Smooth muscle cell (in vitro differentiated cells): ENCODE measurements around the gene MEX3D. TPM values are rescaled to one million over a fixed set of nuclear protein-coding genes. Genes with fewer than 3 reads are reported as not detected.

Experiments used
- DNase-seq: peaks from one replicate; lab custom pipeline; 2025; ENCODE audit not compliant: unreplicated experiment; lab: John Stamatoyannopoulos, UW
- H2AFZ ChIP-seq: fragments of 200-600 bp; sonication (generic); 2 replicates; pipeline ENCODE4 v1.6.0; 2016; ENCODE audit warnings: antibody characterized with exemption, low read depth, mild to moderate bottlenecking
- H3F3A ChIP-seq: fragments of 200-600 bp; sonication (generic); 2 replicates; pipeline ENCODE4 v1.6.0; 2017; ENCODE audit warnings: antibody characterized with exemption, low read depth
- H3K27ac ChIP-seq: fragments of 200-600 bp; sonication (generic); 2 replicates; pipeline ENCODE4 v1.5.1; 2016; ENCODE audit warnings: low read depth, mild to moderate bottlenecking
- H3K27me3 ChIP-seq: fragments of 200-600 bp; sonication (generic); 2 replicates; pipeline ENCODE4 v1.6.1; 2016; ENCODE audit warnings: low read depth, mild to moderate bottlenecking
- H3K36me3 ChIP-seq: fragments of 200-600 bp; sonication (generic); 2 replicates; pipeline ENCODE4 v1.5.1; 2016; ENCODE audit warnings: low read depth
- H3K4me1 ChIP-seq: fragments of 200-600 bp; sonication (generic); 2 replicates; pipeline ENCODE4 v1.5.1; 2016; ENCODE audit warnings: low read depth
- H3K4me2 ChIP-seq: fragments of 200-600 bp; sonication (generic); 2 replicates; pipeline ENCODE4 v1.6.0; 2016; ENCODE audit warnings: mild to moderate bottlenecking
- H3K4me3 ChIP-seq: fragments of 200-600 bp; sonication (generic); 2 replicates; pipeline ENCODE4 v1.5.1; 2016; ENCODE audit warnings: mild to moderate bottlenecking
- H3K79me2 ChIP-seq: fragments of 200-600 bp; sonication (generic); 2 replicates; pipeline ENCODE4 v1.6.0; 2016; ENCODE audit warnings: low read depth, mild to moderate bottlenecking
- H3K9ac ChIP-seq: fragments of 200-600 bp; sonication (generic); 2 replicates; pipeline ENCODE4 v1.6.0; 2016; ENCODE audit warnings: low read depth
- H3K9me3 ChIP-seq: fragments of 200-600 bp; sonication (generic); replicated peaks from 2 replicates; pipeline ENCODE4 v1.5.1; 2016; ENCODE audit warnings: low read depth
- H4K20me1 ChIP-seq: fragments of 200-600 bp; sonication (generic); 2 replicates; pipeline ENCODE4 v1.6.0; 2016; ENCODE audit warnings: low read depth
- CTCF ChIP-seq: fragments of 200-600 bp; sonication (generic); IDR thresholded peaks from 2 replicates; pipeline ENCODE4 v1.5.1; 2017; ENCODE audit warnings: borderline replicate concordance, mild to moderate bottlenecking, antibody characterized with exemption; ENCODE audit not compliant: insufficient read depth, poor library complexity, severe bottlenecking
- WGBS: methylation state at CpG from one replicate; pipeline ENCODE4 v1.1.7; 2016; ENCODE audit warnings: low lambda C conversion rate; 5-methylcytosine and 5-hydroxymethylcytosine counted together
- polyA plus RNA-seq: library from polyadenylated mRNA; unstranded; fragments of >200 nt; fragmentation: Nextera tagmentation; extraction: Ambion mirVana; gene quantifications from 2 replicates; pipeline ENCODE4 v1.2.1, GENCODE V29; 2016
- total RNA-seq: library from RNA; depleted of rRNA; stranded (reverse); fragments of >200 nt; gene quantifications from 2 replicates; pipeline ENCODE4 v1.2.3, GENCODE V29; 2014

The MEX3D gene
- total and polyA plus RNA-seq, 2 experiments from 2014 or later, result 8.4 to 28.6 TPM

GRCh38 chr19:1579222-1579621 is 11.1 kb upstream of the MEX3D start:
- Histone ChIP-seq H3K4me3 (no peak overlapping the region), H3K36me3 (peaks cover 3% of the 10 kb centered on the region), H3K27me3 (no peaks in the 10 kb centered on the region), H3K4me1 (no peaks in the 10 kb centered on the region), H3K79me2 (peaks cover 2% of the 10 kb centered on the region), H3F3A (no peaks in the 10 kb centered on the region), H3K9me3 (no peaks in the 10 kb centered on the region), H4K20me1 (peaks cover 26% of the 10 kb centered on the region), H3K27ac (no peak overlapping the region), H3K4me2 (no peak overlapping the region), H3K9ac (no peak overlapping the region), H2AFZ (no peak overlapping the region)
- no peak for TF ChIP-seq CTCF
- no peak for DNase-seq
- 96% methylated on average over 19 of the region's 20 CpGs for WGBS

- no peak for DNase-seq
- Histone ChIP-seq H3K27me3 (no peaks in the 10 kb centered on the region), H3K4me1 (no peaks in the 10 kb centered on the region), H3K4me2 (no peak overlapping the region), H3K27ac (no peak overlapping the region), H4K20me1 (peaks cover 14% of the 10 kb centered on the region), H3F3A (no peaks in the 10 kb centered on the region), H3K9ac (no peak overlapping the region), H3K36me3 (peaks cover 3% of the 10 kb centered on the region), H3K4me3 (no peak overlapping the region), H3K79me2 (no peaks in the 10 kb centered on the region), H2AFZ (no peak overlapping the region), H3K9me3 (no peaks in the 10 kb centered on the region)
- TF ChIP-seq CTCF, result no peak
- WGBS, result 96% methylated on average over 43 of the region's 49 CpGs
Measured at GRCh38 chr19:1577929-1578618, 9.9 kb upstream of the MEX3D start.

GRCh38 chr19:1577090-1577928 is 9.2 kb upstream of the MEX3D start:
- Histone ChIP-seq H3K4me1 (no peaks in the 10 kb centered on the region), H3K9me3 (no peaks in the 10 kb centered on the region), H3K36me3 (peaks cover 3% of the 10 kb centered on the region), H3K27ac (no peak overlapping the region), H3F3A (no peaks in the 10 kb centered on the region), H3K4me3 (no peak overlapping the region), H3K4me2 (no peak overlapping the region), H3K9ac (no peak overlapping the region), H2AFZ (no peak overlapping the region), H3K27me3 (no peaks in the 10 kb centered on the region), H3K79me2 (no peaks in the 10 kb centered on the region), H4K20me1 (peaks cover 7% of the 10 kb centered on the region)
- DNase-seq, result no peak
- 96% methylated on average over 41 of the region's 41 CpGs for WGBS
- no peak for TF ChIP-seq CTCF
